CD4-positive, alpha-beta T cell (primary cell): ENCODE results near the gene KPNA6. TPM values are rescaled to one million over a fixed set of nuclear protein-coding genes. Genes with fewer than 3 reads are reported as not detected.
A peak's percentile ranks its signal among the peaks of the same experiment; 100 is the strongest.
"Not testable (repeated sequence)": the region's sequence is repeated elsewhere in the genome, so short reads cannot be mapped to it uniquely, and the experiment has no call there.

Experiments used
- ATAC-seq: fragments of 200-7000 bp; cut with Tn5 transposase; one replicate; pipeline ENCODE4 v1.10.0; 2022; ENCODE audit warnings: mild to moderate bottlenecking; ENCODE audit not compliant: poor library complexity
- CTCF ChIA-PET: fragments of 350-600 bp; sonication (Branson Sonifier 250); formaldehyde crosslinking; loops from one replicate; lab custom pipeline; 2021; ENCODE audit warnings: antibody characterized with exemption, inconsistent platforms; lab: Charles Lee
- POLR2A ChIA-PET: fragments of 350-600 bp; sonication (Branson Sonifier 250); formaldehyde crosslinking; loops from one replicate; lab custom pipeline; 2021; ENCODE audit warnings: antibody characterized with exemption, inconsistent platforms; lab: Charles Lee
- DNase-seq, 14 experiments: peaks; one replicate each; pipeline ENCODE4 v3.0.0-alpha.2; 2013 to 2020; ENCODE audit warnings: mixed read lengths in 2 of 14
- H3K27ac ChIP-seq, 2 donors: one replicate each; pipeline versions ENCODE4 v1.5.1 to v1.7.0; 2013; ENCODE audit warnings: low read length in 2 of 2, low read depth in 1 of 2, mild to moderate bottlenecking in 1 of 2
- H3K27me3 ChIP-seq, 2 experiments: 1 replicate in 1 of 2; 2 replicates in 1 of 2; pipeline versions ENCODE4 v1.6.1 to v1.7.0; 2013; ENCODE audit warnings: low read length in 2 of 2, control low read depth in 1 of 2, mild to moderate bottlenecking in 1 of 2, moderate library complexity in 1 of 2; ENCODE audit not compliant: insufficient read depth in 2 of 2, control insufficient read depth in 1 of 2
- H3K36me3 ChIP-seq: one replicate; pipeline ENCODE4 v1.6.1; 2013; ENCODE audit warnings: low read length, control low read depth; ENCODE audit not compliant: insufficient read depth
- H3K4me1 ChIP-seq: one replicate; pipeline ENCODE4 v1.6.1; 2013; ENCODE audit warnings: low read length, control low read depth; ENCODE audit not compliant: insufficient read depth
- H3K4me3 ChIP-seq: one replicate; pipeline ENCODE4 v1.5.1; 2013; ENCODE audit warnings: mild to moderate bottlenecking, low read length, moderate library complexity
- H3K9me3 ChIP-seq, 2 experiments: 1 replicate in 1 of 2; 2 replicates in 1 of 2; pipeline versions ENCODE4 v1.6.1 to v1.7.0; 2013; ENCODE audit warnings: low read length in 2 of 2, mild to moderate bottlenecking in 2 of 2, control low read depth in 1 of 2, moderate library complexity in 1 of 2; ENCODE audit not compliant: control insufficient read depth in 1 of 2, insufficient read depth in 1 of 2
- H3K27ac Mint-ChIP-seq: one replicate; pipeline ENCODE4 v1.8.0; 2020; ENCODE audit warnings: mixed read lengths
- H3K27me3 Mint-ChIP-seq: one replicate; pipeline ENCODE4 v1.8.0; 2021; ENCODE audit warnings: mixed read lengths
- H3K36me3 Mint-ChIP-seq: one replicate; pipeline ENCODE4 v1.8.0; 2021; ENCODE audit warnings: low read depth, mixed read lengths
- H3K4me1 Mint-ChIP-seq: one replicate; pipeline ENCODE4 v1.8.0; 2021; ENCODE audit warnings: low read depth, mixed read lengths
- H3K4me3 Mint-ChIP-seq: one replicate; pipeline ENCODE4 v1.8.0; 2020; ENCODE audit warnings: mild to moderate bottlenecking, mixed read lengths
- H3K9me3 Mint-ChIP-seq: one replicate; pipeline ENCODE4 v1.8.0; 2020; ENCODE audit warnings: mixed read lengths
- intact Hi-C, 2 experiments: fragments of 100-400 bp; cut with DNase I in 1 of 2; cut with micrococcal nuclease in 1 of 2; formaldehyde crosslinking; loops; one replicate each; pipeline versions ENCODE4 v1.15.1 to v1.9.0; 2023 to 2025; cut with DNase I, micrococcal nuclease
- total RNA-seq, 174 experiments: library from RNA in 2 of 174; stranded (reverse) in 2 of 174; gene quantifications; one replicate each; pipeline ENCODE4 v1.2.3 and lab custom pipeline; 2021 to 2026
- TF ChIP-seq, protein P1 (sequence below): fragments of 200-600 bp; IDR thresholded peaks from one replicate; pipeline ENCODE4 v1.8.0; 2022; ENCODE audit warnings: antibody characterized with exemption, mild to moderate bottlenecking

Gene KPNA6
- total RNA-seq, 2 experiments from 2014 or later, result 47.1 to 47.8 TPM

DNA sequence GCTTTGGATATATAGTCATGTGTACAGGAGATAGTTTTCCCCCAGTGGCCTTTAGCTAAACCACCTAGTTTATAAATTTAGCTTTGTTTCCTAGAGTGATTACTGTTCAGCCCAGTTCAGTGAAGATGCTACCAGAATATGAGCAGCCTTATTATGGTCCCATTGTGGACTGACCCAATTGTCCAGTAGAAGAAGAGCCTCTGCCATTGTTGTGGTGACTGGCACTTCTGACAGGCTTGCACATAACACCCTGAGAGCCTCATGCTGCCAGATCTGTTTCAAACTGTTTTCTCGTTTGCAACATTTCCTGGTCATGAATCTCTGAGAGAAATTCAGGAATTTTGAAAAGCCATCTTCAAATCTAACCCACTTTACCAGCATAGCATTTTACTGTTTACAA lies 20.6 kb downstream of the KPNA6 start:
- Mint-ChIP-seq H3K4me1 (peaks cover 37% of the 10 kb centered on the region), H3K36me3 (peaks cover 25% of the 10 kb centered on the region), H3K4me3 (no peak overlapping the region), H3K27me3 (no peaks in the 10 kb centered on the region), H3K9me3 (no peaks in the 10 kb centered on the region), H3K27ac (peak overlapping the region; percentile 30)
- intact Hi-C loops, result no loop called here
- ATAC-seq, result no peak
- H3K4me3 ChIP-seq, result no peak overlapping the region
- POLR2A ChIA-PET, result interaction anchor here (1.5 kb wide), 1 partner anchor 21 kb away, joined by 5 read pairs; the partner anchor contains the start of gene KPNA6
- no peak for DNase-seq
- H3K27ac ChIP-seq, result no peak overlapping the region
- H3K4me1 ChIP-seq, result peaks cover 13% of the 10 kb centered on the region
- peaks cover 8% of the 10 kb centered on the region for H3K36me3 ChIP-seq
- no peaks in the 10 kb centered on the region for H3K9me3 ChIP-seq
- CTCF ChIA-PET, result interaction anchor here (0.8 to 1.3 kb wide), 4 partner anchors 18 to 26 kb away, joined by 3 to 5 read pairs (median 3); no protein-coding TSS in a partner anchor
- no peaks in the 10 kb centered on the region for H3K27me3 ChIP-seq
- TF ChIP-seq, protein P1, sequence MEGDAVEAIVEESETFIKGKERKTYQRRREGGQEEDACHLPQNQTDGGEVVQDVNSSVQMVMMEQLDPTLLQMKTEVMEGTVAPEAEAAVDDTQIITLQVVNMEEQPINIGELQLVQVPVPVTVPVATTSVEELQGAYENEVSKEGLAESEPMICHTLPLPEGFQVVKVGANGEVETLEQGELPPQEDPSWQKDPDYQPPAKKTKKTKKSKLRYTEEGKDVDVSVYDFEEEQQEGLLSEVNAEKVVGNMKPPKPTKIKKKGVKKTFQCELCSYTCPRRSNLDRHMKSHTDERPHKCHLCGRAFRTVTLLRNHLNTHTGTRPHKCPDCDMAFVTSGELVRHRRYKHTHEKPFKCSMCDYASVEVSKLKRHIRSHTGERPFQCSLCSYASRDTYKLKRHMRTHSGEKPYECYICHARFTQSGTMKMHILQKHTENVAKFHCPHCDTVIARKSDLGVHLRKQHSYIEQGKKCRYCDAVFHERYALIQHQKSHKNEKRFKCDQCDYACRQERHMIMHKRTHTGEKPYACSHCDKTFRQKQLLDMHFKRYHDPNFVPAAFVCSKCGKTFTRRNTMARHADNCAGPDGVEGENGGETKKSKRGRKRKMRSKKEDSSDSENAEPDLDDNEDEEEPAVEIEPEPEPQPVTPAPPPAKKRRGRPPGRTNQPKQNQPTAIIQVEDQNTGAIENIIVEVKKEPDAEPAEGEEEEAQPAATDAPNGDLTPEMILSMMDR, result no peak

DNA sequence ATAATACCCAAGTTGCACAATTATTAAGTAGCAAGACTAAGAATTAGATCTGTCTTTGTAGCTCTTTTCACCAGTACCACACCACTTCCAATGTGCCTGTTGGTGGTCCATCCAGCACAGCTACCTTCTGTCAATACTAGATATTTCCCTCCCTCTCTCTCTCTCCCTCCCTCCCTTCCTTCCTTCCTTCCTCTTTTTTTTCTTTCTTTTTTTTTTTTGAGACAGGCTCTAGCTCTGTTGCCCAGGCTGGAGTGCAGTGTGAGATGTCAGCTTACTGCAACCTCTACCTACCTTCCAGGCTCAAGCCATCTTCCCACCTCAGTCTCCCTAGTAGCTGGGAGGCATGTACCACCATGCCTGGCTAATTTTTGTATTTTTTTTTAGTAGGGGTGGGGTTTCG lies 21.1 kb downstream of the KPNA6 start:
- Histone ChIP-seq H3K36me3 (peaks cover 8% of the 10 kb centered on the region), H3K4me3 (no peak overlapping the region), H3K4me1 (peaks cover 12% of the 10 kb centered on the region), H3K27ac (no peak overlapping the region), H3K27me3 (no peaks in the 10 kb centered on the region), H3K9me3 (no peaks in the 10 kb centered on the region)
- peak overlapping the region; percentile 30 for H3K27ac Mint-ChIP-seq
- DNase-seq, result no peak
- CTCF ChIA-PET, result interaction anchor here (0.8 to 1.3 kb wide), 3 partner anchors 18 to 25 kb away, joined by 3 read pairs; no protein-coding TSS in a partner anchor
- intact Hi-C loops, result no loop called here
- H3K4me3 Mint-ChIP-seq, result no peak overlapping the region
- no peaks in the 10 kb centered on the region for H3K9me3 Mint-ChIP-seq
- peaks cover 37% of the 10 kb centered on the region for H3K4me1 Mint-ChIP-seq
- no peaks in the 10 kb centered on the region for H3K27me3 Mint-ChIP-seq
- ATAC-seq, result no peak
- TF ChIP-seq, protein P1, result no peak
- H3K36me3 Mint-ChIP-seq, result peaks cover 25% of the 10 kb centered on the region
- POLR2A ChIA-PET, result no interaction called here

DNA sequence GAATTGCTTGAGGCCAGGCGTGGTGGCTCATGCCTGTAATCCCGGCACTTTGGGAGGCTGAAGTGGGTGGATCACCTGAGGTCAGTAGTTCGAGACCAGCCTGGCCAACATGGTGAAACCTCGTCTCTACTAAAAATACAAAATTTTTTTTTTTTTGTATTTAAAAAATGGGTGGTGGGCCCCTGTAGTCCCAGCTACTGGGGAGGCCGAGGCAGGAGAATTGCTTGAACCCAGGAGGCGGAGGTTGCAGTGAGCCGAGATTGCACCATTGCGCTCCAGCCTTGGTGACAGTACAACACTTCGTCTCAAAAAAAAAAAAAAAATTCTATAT lies 26.1 kb downstream of the KPNA6 start:
- H3K27me3 ChIP-seq, H3K9me3 Mint-ChIP-seq, H3K4me3 Mint-ChIP-seq, ATAC-seq, H3K27ac Mint-ChIP-seq, H3K27me3 Mint-ChIP-seq, H3K4me1 ChIP-seq, H3K9me3 ChIP-seq, intact Hi-C loops, DNase-seq, H3K36me3 ChIP-seq, H3K27ac ChIP-seq, POLR2A ChIA-PET, H3K4me3 ChIP-seq: not testable (repeated sequence)
- peaks cover 40% of the 10 kb centered on the region for H3K36me3 Mint-ChIP-seq
- CTCF ChIA-PET, result interaction anchor here (0.7 to 1.1 kb wide), 2 partner anchors 25 to 238 kb away, joined by 3 to 4 read pairs; no protein-coding TSS in a partner anchor
- H3K4me1 Mint-ChIP-seq, result peaks cover 43% of the 10 kb centered on the region

DNA sequence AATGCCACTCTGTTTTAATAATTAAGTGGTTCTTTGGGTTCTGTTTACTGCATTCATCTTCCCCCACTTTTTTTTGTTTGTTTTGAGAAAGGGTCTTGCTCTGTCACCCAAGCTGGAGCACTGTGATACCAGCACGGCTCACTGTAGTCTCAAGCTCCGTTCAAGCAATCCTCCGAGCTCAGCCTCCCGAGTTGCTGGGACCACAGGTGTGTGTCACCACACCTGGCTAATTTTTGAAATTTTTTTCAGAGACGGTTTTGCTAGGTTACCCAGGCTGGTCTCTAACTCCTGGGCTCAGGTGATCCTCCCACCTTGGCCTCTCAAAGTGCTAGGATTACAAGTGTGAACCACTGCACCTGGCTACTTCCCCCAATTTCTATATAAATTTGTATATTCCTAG lies 29.3 kb downstream of the KPNA6 start:
- Histone ChIP-seq H3K4me3 (no peak overlapping the region), H3K27ac (no peak overlapping the region), H3K36me3 (peaks cover 4% of the 10 kb centered on the region), H3K27me3 (no peaks in the 10 kb centered on the region), H3K9me3 (no peaks in the 10 kb centered on the region), H3K4me1 (peaks cover 3% of the 10 kb centered on the region)
- POLR2A ChIA-PET, result no interaction called here
- TF ChIP-seq, protein P1, result no peak
- Mint-ChIP-seq H3K4me3 (no peak overlapping the region), H3K9me3 (no peaks in the 10 kb centered on the region), H3K4me1 (peaks cover 59% of the 10 kb centered on the region), H3K27ac (peak overlapping the region; percentile 28), H3K27me3 (no peaks in the 10 kb centered on the region), H3K36me3 (peaks cover 36% of the 10 kb centered on the region)
- intact Hi-C loops, result no loop called here
- CTCF ChIA-PET, result no interaction called here
- no peak for DNase-seq
- ATAC-seq, result no peak
